NCI-H510A treated with DMSO at 0.1 percent for 48 hours (cell line): ENCODE data around the gene NRP1.

Source experiments
- DNase-seq: peaks from one replicate; lab custom pipeline; 2025; lab: John Stamatoyannopoulos, UW

Gene NRP1

DNA sequence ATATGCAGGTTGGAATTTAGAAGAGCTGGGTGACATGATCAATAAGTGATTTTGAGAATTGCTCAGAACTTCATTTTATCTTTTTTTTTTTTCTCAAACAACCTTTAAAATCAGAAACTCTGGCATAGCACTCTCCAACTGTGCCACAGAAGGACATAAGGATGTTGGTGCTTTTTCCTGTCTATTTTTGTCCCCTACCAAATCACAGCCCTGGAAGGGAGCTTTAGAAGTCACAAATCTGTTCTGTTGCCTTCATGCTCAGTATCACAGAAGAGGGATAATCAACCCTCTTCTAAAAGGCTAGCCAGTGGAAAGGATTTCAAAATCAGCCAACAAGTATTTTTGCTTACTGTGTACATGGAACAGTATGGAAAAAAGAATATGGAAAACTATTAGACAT lies 14.8 kb upstream of the NRP1 start:
- no peak for DNase-seq

DNA sequence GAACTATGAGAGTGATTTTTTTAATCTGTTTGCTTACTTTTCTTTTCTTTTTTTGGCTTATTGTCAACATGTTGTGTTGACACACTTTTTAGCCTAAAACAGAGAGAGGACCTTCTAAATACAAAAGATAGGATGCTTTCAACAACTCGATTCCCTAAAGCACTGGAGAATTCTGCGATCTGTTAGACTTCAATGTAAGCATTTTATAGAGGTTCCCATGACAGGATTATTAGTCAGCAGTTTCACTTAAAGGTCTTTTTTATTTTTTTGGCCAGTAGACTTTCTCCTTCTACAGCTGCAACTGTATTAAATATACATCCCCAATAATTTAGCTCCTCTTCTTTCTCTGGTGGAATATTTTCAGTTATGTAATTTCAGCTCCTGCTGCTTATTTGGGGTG lies 12.7 kb upstream of the NRP1 start:
- no peak for DNase-seq

DNA sequence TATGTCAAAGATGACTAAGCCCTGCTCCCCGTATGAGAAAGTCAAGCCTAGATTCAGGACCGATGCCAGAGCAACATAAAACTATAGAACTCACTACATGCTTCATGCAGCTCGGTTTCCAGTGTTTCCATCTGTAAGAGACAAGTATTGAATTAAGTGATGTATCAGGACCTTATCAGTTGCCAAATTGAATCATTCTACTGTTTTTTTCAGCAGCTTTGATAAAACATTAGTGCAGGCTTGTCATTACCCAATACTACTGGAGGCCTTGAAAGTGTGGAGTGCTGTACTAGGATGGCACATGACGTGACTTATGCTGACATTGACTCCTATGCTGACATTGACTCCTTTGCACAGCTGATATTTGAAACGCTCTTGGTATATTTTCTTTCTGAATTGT lies 10.8 kb upstream of the NRP1 start:
- no peak for DNase-seq

DNA sequence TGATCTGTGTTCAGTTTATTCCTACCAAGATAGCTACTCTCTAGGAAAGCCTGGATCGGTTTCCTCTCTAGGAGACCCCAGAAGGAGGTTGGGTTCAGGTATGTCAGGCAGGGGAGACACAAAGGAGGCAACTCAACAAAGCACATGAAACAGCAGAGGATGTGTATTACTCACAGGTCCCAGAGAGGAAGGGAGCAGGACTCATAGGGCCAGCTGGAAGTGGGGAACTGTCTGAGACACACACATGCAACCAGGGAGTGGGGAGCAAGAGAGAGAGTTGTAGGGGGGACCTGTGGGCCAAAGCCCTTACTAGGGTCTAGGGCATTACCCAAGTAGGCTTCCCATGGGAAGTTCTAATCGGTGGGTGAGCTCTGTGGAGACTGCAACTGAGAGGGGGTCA lies 10.2 kb upstream of the NRP1 start:
- DNase-seq = no peak

DNA sequence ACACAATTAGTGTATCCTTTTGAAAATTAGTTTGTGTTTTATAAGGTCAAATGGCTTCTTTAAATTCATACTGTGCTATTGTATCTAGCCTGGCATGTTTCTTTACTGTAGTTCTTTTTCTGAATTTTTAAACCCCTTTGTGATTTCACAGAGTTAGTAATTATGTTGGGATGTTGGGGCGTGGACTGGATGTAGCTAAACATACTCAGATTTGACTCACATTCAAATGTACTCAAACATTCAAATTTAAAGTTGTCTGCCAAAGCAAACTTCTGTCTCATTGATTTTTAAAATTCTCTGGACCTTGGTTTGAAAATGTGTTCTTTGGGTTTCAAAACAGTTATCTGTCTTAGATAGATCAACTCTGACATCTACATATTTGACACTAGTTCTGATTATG lies 7.2 kb upstream of the NRP1 start:
- no peak for DNase-seq

DNA sequence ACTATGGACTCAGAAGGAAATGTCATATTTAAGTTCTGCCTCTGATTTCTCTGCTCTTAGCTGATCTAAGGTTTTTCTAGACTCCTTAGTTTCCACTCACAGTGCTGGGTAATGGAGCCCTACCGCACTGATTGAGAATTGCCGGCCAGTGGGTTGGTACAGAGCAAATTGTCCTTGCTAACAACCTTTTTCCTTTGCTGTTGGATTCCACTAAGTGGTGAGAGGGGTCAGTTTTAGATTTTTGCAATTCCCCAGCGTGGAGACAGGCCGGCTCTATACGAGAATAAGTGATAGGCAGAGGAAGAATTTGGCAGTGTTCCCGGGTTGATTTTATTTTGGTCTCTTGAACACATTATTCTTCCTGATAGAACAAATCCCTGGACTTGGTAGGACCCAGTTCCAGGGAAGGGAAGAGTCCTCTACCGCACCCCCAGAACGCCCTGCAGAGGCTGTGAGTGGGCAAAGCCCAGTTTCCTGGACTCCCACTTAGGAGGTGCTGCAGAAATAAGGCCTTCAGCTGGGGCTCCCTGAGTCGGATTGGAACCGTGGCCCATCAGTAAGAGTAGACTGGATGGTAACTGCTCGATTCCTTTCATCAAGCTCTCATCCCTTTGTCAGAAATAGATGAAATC lies 3.0 kb upstream of the NRP1 start:
- no peak for DNase-seq

DNA sequence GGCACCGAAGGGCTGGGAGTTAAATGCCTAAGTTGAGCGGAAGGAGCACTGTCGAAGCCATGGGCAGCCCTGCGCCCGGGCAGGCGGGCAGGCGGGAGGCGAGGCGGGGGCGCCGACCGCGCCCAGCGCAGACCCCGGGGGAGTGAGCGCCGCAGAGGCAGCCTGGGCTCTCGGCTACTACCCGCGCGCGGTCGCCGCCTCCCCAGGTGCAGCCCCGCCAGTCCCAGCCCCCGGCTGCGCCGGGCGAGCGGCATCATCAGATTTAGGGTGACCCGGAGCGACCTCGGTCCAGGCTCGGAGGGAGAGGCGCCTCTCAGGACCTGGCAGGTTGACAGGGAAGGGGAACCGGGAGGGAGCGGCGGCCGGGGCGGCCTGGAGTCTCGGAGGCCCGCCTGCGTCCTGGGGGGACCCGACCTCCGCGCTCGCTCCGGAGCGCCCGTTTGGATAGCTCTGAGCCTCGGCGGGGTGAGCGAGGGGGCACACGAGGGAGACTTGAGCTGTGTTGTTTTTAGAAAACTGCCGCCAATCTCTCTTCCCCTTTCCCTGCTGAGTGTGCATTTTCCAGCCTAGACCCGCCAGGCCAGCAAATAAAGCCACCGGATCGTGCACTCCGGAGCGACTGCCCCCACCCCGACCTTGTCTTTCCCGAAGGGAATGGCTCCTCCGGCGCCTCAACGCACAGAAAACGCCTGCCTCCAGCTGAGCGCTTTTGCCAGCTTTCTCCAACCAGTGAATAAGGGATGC lies 2.3 kb upstream of the NRP1 start:
- DNase-seq = no peak

DNA sequence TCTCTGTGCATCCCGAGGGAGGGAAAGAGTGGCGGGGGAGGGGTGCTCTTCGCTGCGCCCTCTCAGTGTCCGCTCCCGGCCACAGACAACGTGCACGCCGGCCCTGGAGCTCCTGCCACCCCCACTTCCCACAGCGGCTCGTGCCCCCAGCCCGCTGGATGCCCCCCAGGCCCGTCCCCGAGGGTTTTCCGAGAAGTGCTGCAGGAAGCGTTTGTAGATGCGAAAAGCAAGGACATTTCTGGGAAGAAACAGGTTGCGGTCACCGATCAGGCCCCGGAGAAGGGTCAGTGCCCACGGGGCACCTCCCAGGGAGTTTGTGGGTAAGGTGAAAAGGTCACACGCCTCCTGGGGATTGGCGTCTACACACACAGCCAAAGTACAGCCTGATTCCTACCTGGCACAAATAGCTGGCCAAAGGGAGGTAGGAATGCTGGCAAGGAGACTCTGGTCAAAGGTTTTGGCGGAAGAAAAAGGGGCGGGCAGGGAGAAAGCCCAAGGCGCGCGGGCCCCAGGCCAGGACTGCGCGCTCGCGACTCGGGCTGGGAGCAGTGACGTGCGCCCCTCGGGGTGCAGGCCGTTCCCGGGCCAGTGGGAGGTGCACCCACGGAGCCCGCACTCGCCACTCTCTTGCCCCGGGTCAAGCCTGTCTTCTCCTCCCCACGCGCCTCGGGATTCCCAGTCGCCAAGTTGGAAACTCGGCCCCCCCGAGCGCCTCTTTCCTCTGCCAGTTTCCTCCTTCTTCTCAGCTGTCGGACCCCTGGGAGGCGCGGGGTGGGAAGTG lies 1.5 kb upstream of the NRP1 start:
- peak; percentile 16 for DNase-seq

DNA sequence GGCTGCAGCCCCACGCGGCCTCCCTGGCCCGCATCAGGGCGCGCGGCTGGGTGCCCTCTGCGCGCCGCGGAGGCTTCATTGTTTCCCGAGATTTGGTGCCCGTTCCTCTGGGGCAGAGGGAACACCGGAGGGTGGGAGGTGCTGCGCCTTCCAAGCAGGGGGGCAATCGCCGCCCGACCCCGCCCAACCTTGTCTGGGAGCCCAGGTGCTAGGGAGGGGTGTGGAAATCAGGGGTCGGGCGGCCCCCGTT lies 1.0 kb upstream of the NRP1 start:
- no peak for DNase-seq

DNA sequence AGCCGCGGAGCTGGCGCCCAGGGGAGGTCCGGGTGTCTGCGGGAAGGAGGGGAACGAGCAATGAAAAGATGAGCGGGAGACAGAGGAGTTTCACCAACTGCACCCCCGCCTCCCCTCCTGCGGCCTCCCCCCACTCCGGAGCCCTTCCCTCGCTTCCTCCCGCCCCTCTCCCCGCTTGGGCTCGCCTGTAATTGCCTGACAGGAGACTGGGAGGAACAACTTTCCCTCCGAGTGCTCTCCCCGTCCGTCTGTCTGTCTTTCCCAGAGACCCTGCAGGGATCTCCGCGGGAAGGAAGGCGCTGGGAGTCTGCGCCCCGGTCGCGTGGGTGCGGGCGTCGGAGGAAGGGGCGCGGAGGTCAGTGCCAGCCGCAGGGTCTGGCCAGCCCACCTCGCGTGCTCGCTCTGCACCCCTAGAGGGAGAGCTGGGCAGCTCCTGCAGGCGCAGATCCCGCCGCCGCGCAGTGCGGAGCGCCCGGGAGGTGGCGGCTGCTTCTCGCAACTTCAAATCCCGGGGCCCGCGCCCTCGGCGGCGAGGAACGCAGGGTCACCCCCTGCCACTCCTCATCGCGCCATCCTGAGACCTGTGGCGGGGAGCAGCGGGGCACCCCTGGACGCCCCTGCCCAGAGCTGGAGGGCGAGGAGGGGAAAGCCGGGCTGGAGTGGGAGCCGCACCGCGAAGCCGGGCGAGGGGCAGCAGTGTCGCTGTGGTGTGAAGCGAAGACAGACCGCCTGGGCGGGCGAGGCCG lies 511 bp upstream of the NRP1 start:
- DNase-seq = peak; percentile 22

DNA sequence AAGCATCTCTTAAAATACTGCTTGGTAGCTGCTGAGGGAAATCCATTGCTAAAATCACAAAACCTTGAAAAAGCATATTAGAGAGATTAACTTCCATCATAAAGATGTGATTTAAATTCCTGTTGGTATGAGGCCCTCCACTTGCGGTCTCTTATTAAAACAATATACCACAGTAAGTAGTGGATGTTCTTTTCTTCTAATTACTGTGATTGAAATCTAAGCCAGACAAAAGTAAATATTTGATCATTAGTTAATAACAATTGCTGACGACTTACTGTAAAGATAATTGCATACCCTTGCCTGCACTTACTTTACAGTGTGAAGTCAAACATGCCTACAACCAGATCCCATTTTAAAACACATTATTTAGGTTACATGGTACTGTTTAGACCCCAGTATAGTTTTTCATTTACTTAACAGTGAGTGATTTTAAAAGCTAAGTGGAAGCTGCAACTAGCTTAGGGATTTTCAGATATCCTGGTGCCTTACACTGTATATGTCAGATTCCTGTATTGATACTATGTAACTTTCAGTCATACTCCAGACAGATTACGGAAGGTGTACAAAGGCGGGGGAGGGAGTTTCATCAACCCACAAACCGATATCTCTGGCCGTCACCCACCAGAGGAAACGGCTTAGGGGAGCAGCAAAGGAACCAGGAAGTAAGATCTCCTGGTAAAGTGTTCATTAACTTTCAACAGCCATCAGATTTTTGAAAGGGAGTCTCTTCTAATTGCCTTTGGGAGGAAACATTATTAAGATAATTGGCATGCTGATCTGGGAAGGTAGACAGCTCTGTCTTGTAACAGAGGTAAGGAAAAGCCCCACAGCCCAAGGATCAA lies 986 bp downstream of the NRP1 start:
- no peak for DNase-seq

DNA sequence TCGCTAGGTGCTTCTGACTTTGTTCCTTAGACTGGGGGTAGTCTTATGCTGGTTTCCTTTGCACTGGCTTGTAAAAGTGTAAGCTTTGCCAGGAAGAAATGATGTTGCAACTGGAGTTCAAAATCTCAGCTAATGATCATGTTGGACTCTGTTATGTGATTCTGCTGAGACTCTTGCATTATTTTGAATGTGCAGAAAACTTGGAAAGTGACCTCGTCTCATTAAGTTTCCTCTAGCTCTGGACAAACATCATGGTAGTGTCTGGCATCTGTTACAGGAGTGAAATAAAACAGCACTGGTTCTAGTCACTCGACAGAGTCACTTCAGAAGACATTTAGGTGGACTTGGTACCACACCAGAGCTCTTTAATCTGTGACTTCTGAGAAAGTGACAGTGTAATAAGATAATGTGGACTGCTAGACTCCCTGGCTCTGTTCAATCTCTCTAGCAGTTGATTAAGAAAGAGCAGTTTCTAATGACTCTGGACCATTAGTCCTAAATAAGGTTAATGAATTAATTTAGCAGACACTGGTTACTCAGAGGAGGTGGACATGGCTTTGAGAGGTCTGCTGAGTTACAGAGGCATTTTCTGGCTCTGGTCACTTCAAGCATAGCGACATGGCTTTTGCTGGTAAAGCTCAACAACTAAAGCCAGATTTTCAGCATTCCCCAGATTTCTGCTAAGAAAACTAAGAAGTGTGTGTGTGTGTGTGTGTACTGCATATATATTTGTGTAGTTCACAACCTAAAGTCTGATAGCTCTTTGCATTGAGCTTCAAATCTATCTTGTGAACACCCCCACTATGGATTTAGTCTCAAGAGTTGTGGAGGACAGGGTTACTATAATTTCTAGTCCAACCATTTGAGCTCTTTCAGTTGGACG lies 2.0 kb downstream of the NRP1 start:
- no peak for DNase-seq

DNA sequence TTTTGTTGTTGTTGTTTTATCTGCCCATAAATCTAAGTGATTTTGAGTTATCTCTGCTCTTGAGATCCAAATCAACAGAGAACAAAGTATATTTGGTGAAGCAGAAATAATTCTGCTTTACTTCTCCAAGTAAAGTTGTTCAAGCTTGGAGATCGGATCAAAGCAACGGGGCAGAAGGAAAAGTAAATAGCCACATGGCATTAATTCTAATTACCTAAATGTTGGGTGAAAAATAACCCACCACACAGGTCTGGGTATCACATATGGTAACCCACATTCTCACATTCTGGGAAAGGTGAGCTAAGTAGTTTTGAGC lies 3.1 kb downstream of the NRP1 start:
- DNase-seq = no peak

DNA sequence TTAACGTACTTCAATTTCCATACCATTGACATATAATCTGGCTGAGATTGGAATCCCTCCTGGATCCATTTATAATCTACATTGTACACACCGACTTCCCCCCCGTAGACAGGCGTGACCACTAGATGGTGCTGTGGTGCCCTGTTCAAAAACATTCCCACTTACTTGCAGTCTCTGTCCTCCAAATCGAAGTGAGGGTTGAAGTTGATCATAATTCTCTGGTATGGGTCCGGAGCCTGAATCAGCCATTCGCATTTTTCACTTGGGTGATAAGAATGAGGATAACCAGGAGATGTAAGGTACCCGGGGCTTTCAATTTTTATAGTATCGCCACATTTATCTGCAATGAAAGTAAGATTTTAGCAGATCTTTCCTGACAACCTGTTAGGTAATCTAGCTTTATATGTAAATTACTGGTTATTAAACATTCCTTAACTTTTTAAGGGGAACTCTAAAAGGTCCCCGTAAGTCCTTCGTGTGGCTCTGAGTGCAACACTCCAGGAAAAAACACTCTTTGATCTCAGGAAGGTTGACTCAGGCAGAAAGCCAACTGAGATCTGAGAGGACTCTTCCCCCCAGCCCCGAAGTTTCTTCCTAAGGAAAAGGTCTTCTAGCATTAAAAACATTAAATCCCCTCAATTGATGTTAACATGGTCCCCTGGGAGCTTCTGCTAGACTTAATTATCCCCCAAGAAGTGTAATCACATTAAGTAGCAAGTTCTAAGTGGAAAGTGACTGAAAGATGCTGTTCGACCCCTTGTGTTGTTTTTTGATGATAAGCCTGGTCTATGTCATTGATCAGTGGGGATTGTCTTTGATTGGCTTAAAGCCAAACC lies 3.7 kb downstream of the NRP1 start:
- peak; percentile 73 for DNase-seq

DNA sequence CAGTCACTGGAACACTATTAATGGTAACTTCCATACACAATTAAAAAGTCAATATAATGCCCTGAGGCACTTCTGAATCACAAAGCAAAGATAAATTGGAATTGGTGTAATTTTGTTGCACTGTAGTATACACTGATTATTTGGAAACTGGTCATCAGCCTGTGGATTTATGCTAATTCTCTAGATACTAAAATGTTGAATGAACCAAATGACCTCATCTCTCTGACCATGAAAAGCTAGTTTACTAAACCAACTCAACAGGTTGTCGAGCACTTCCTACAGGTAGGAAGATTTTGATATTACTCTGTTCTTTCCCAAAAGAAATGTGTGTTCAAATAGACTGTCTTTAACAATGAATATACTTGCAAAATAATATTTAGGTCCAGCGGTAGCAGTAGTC lies 5.3 kb downstream of the NRP1 start:
- no peak for DNase-seq

DNA sequence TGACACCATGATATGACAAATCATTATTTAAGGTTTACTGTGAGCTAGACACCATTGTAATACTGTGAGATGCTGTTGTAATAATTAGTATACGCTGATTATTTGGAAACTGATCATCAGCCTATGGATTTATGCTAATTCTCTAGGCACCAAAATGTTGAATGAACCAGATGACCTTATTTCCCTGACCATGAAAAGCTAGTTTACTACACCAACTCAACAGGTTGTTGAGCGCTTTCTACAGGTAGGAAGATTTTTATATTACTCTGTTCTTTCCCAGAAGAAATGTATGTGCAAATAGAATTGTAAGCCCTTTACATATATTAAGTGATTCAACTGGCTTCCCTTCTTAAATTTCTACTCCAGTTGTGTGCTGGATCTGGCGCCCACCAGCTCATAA lies 6.2 kb downstream of the NRP1 start:
- DNase-seq = no peak

DNA sequence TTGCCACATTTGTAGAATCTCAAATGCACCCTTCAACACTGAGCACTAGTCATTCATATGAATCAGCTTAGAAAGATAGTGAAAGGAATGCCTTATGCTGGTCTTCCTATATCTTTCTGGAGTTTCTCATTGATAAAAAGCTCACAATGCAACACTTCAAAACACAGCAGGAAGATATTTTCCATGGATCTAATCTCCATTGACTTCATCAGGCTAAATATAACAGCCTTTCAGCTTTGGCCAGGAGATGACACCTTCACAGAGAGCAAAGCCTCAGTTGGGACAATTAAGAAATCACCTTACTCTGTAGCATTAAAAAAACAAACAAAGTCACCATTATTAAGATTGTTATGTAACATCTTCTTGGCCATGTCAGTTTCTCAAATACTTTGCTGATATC lies 6.7 kb downstream of the NRP1 start:
- DNase-seq = no peak

DNA sequence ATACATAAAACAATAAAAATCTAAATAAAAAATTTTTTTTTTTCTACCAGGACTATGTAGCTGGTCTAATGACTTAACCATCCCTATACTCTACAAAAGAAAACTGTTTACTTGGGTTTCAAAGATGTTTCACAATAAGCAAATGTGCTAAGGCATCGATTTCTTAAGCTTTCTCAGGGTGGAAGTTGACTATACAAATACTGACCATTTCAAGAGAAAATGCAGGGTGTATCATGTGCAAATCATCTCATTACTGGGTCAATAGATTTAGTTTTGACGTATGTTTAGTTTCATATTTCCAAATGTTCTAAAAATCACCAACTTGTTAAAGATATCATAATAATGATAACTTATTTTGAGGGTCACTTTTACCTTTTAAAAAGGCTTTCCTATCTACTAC lies 7.5 kb downstream of the NRP1 start:
- no peak for DNase-seq

DNA sequence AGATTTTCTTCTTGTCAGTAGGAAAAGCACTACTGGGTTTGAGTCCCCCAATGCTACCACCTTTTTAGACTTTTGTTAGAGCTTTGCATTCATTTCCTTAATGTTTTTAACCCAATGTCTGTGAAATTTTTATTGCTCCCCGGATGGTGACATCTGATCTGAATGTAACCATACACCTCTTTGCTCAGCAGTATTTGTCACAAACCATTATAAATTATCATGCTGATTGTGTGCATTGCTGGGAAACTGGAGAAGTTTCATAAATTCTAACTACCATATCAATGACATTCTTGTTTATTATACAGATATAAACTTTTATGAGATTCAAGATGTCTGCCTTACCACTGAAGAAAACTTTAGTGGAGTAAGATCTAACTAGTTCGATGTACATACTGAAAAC lies 8.5 kb downstream of the NRP1 start:
- DNase-seq = no peak

DNA sequence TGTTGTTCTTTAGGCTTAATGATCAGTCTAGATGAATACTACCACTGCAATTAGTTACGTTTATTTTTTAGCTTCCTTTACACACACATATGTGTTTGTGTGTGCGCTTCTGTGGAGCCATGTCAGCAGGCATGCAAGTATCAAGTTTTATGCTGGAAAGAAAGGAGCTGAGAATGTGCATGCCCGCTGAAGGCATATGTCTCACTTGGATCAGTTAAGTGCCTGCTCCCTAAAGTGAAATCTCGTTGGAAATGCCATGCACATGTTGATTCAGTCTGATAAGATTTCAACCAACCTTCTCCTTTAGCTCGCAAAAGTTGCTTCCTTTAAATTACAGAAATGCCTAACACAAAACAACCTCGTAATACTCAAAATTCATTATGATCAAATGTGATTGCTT lies 10.7 kb downstream of the NRP1 start:
- DNase-seq = no peak
